ENCODE results near the gene INSIG1. TPM values are rescaled to one million over a fixed set of nuclear protein-coding genes. Genes with fewer than 3 reads are reported as not detected.

Gene INSIG1
- total and polyA plus RNA-seq, 2 of the 4 experiments (the other 2 are of a cell fraction): 19.0 to 26.0 TPM

DNA sequence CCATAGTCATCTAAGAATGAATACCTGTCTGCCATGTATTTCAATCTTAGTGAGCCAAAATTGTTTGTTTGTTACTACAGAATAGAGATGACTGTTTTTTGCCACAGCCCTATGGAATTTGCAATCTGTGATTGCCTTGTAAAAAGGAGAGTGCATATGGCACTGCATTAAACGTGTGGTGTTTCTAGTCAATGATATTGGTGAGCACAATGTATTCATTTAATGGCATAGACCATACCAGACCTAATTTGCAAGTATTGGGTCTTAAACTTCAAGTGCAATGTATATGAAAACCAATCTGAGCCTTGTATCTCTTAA lies 11.3 kb downstream of the INSIG1 start:
- H2AFZ ChIP-seq (replicated peaks; ENCODE audit: low read length, poor library complexity): no peak overlapping the region
- ATAC-seq (ENCODE audit: low read depth) (no peak), DNase-seq (no peak)
- no peak overlapping the region for H2AK5ac ChIP-seq (ENCODE audit: low read depth, low read length)
- H3K23ac ChIP-seq (ENCODE audit: low read depth, low read length): no peak overlapping the region
- H2BK120ac ChIP-seq (ENCODE audit: low read depth, low read length): no peak overlapping the region
- ChIA-PET CTCF (no interaction called here), POLR2A (ENCODE audit: unreplicated experiment) (no interaction called here)
- no peak overlapping the region for H3K27ac ChIP-seq (ENCODE audit: insufficient read depth, low read length)
- dilution Hi-C loops (cut with HindIII; ENCODE audit: low sequenced_read_pairs, unreplicated experiment): no loop called here
- no peaks in the 10 kb centered on the region for H3K9me1 ChIP-seq (ENCODE audit: insufficient read depth, low read length)
- no peaks in the 10 kb centered on the region for H4K20me1 ChIP-seq (ENCODE audit: insufficient read depth, low read length)
- H2BK15ac ChIP-seq (ENCODE audit: low read depth, low read length): no peak overlapping the region
- H4K91ac ChIP-seq (ENCODE audit: insufficient read depth, low read depth, low read length): no peak overlapping the region
- H3K9ac ChIP-seq (ENCODE audit: low read depth, low read length): no peak overlapping the region
- TF ChIP-seq POLR2A (IDR thresholded peaks at IDR 0.05; ENCODE audit: low read depth, low read length) (peak; percentile 26; the same call in 1 of the 2 replicates), BHLHE40 (IDR thresholded peaks at IDR 0.05; ENCODE audit: low read depth, low read length) (no peak)
- BruUV-seq (replicated peaks): no TSS peak
- no peaks in the 10 kb centered on the region for H3K4me1 ChIP-seq (ENCODE audit: control insufficient read depth, insufficient read depth, low read length)
- no peak overlapping the region for H2AK9ac ChIP-seq (replicated peaks; ENCODE audit: low read depth, low read length, poor library complexity)
- in situ Hi-C loops (cut with MboI; ENCODE audit: low sequenced_read_pairs): no loop called here
- H3K79me1 ChIP-seq (ENCODE audit: low read depth in 1 of 2, low read length in 2 of 2): peaks cover 0 to 4% of the 10 kb centered on the region in 2 experiments; a peak in 1 of 4 replicates
- H4K8ac ChIP-seq (ENCODE audit: low read depth in 2 of 2, low read length in 2 of 2): no peak overlapping the region
- H2BK5ac ChIP-seq (ENCODE audit: low read depth, low read length, poor library complexity, severe bottlenecking): no peak overlapping the region
- H3K4ac ChIP-seq (ENCODE audit: low read depth, low read length): no peak overlapping the region
- no peak overlapping the region for H3K4me3 ChIP-seq (ENCODE audit: insufficient read depth, low read depth, low read length)
- no peak overlapping the region for H3K4me2 ChIP-seq (ENCODE audit: low read depth, low read length)
- intact Hi-C loops (cut with micrococcal nuclease): no loop called here
- no peak overlapping the region for H3K14ac ChIP-seq (replicated peaks; ENCODE audit: low read depth, low read length)
- no CpG with 5 or more reads among the region's 1 CpG for WGBS, 2 experiments (ENCODE audit: extremely low coverage in 2 of 2, insufficient read length in 1 of 2)
- no peak overlapping the region for H2BK20ac ChIP-seq (ENCODE audit: low read depth, low read length)
- no peaks in the 10 kb centered on the region for H3K27me3 ChIP-seq (ENCODE audit: control insufficient read depth, insufficient read depth, low read length)
- no peak overlapping the region for H3K56ac ChIP-seq (ENCODE audit: extremely low read depth, insufficient read depth, low read length)
- H3K18ac ChIP-seq (ENCODE audit: low read depth, low read length): no peak overlapping the region
- H4K5ac ChIP-seq (ENCODE audit: low read depth, low read length): no peak overlapping the region
- H3K9me3 ChIP-seq (ENCODE audit: control insufficient read depth, insufficient read depth, low read length): no peaks in the 10 kb centered on the region
- H3K36me3 ChIP-seq (ENCODE audit: control insufficient read depth, insufficient read depth, low read length): peaks cover 15% of the 10 kb centered on the region

Measured in IMR-90 (cell line).